ENCODE results near the gene C1orf35.

The C1orf35 gene

DNA sequence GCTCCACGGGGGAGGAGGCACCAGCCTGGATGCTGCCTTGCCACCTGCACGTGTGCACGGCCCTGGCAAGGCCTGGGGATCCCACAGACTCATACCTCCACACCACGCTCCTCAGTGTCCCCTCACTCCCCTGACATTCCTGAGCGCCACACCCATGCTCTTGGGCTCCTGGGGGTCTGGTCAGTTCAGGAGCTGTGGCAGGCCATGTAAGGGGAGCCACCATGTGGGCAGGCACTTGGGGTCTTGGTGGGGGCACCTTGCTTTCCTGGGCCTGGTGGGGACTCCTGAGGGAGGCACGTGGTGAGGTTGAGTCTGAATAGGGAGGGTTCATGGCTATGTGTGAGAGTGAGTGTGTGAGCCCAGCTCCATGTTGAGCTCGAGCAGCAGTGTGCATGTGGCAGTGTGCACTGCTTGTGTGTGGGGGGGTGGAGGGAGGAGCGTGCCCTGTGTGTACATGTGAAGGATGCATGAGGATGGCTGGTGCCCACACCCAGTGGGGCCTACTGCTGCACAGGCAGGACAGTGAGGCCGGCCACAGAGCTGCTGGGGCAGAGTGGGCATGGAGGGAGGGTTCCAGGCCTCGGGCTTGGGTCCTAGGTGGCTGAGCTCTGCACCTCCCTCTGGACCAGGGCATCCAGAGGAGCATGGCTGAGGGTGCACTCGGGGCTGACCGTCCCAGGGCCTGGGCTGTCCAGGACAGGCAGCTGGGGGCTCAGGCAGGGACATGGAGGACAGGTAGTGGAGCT is 48.2 kb upstream of the C1orf35 start:
- Histone ChIP-seq H3K27me3 (replicated peaks; ENCODE audit: insufficient read depth, low read length) (no peaks in the 10 kb centered on the region), H3K27ac (ENCODE audit: low read length) (no peak overlapping the region), H3K9me3 (replicated peaks; ENCODE audit: insufficient read depth, low read length) (no peaks in the 10 kb centered on the region), H3F3A (ENCODE audit: insufficient read depth, low read length) (no peaks in the 10 kb centered on the region), H3K9me2 (replicated peaks; ENCODE audit: insufficient read depth, low read length) (no peaks in the 10 kb centered on the region), H3K4me1 (ENCODE audit: low read length) (no peaks in the 10 kb centered on the region), H3K36me3 (replicated peaks; ENCODE audit: insufficient read depth, low read length) (no peaks in the 10 kb centered on the region; the same call in 1 of the 2 replicates), H2AFZ (ENCODE audit: low read length) (no peak overlapping the region), H3K4me3 (ENCODE audit: low read length) (no peak overlapping the region), H4K20me1 (ENCODE audit: insufficient read depth, low read length) (no peaks in the 10 kb centered on the region; the same call in 1 of the 2 replicates), H3K4me2 (ENCODE audit: low read depth, low read length) (no peak overlapping the region), H3K79me2 (ENCODE audit: low read length) (peaks cover 12% of the 10 kb centered on the region), H3K9ac (ENCODE audit: low read length) (no peak overlapping the region)
- DNase-seq: no peak
- TF ChIP-seq EZH2phosphoT487 (IDR thresholded peaks at IDR 0.05; ENCODE audit: low read length): no peak
- TF ChIP-seq, protein P1, sequence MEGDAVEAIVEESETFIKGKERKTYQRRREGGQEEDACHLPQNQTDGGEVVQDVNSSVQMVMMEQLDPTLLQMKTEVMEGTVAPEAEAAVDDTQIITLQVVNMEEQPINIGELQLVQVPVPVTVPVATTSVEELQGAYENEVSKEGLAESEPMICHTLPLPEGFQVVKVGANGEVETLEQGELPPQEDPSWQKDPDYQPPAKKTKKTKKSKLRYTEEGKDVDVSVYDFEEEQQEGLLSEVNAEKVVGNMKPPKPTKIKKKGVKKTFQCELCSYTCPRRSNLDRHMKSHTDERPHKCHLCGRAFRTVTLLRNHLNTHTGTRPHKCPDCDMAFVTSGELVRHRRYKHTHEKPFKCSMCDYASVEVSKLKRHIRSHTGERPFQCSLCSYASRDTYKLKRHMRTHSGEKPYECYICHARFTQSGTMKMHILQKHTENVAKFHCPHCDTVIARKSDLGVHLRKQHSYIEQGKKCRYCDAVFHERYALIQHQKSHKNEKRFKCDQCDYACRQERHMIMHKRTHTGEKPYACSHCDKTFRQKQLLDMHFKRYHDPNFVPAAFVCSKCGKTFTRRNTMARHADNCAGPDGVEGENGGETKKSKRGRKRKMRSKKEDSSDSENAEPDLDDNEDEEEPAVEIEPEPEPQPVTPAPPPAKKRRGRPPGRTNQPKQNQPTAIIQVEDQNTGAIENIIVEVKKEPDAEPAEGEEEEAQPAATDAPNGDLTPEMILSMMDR (IDR thresholded peaks at IDR 0.05; ENCODE audit: low read length): no peak
- TF ChIP-seq EZH2 (optimal IDR thresholded peaks at IDR 0.05; ENCODE audit: low read depth, low read length): no peak

DNA sequence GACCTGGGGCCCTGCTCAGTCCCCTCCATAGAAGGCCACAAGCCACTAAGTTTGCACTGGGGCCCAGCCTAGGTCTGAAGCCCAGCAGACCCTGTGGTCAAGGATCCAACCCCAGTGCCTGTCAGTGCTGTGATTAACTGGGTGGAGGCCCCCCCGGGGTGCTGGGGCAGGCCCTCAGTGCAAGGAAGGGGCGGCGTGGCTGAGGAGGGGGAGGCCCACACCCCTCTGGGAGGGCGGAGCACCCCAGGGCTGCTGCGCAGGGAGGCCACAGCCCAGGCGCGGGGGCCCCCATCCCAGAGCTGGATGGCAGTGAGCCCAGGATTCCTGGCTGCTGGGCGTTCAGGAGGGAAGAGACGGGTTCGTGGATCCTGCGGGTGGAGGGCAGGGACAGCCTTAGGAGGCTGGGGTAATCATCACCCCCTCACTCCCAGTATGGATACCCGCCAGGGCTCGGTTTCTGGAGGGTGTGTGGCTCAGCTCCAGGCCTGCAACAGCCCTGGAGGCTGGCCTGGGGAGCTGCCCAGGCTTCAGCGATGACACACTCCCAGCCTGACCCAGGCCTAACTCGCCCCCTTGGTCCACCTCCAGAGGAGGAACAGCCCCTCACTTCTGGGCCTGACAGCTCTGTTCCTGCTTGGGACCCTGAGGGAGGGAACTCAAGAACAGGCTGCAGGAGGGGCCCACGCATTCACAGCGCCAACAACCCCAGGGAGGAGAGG is 47.5 kb upstream of the C1orf35 start:
- Histone ChIP-seq H4K20me1 (ENCODE audit: insufficient read depth, low read length) (no peaks in the 10 kb centered on the region; the same call in 1 of the 2 replicates), H3K27ac (ENCODE audit: low read length) (no peak overlapping the region), H3K9ac (ENCODE audit: low read length) (no peak overlapping the region), H3K4me2 (ENCODE audit: low read depth, low read length) (no peak overlapping the region), H2AFZ (ENCODE audit: low read length) (no peak overlapping the region), H3K9me2 (replicated peaks; ENCODE audit: insufficient read depth, low read length) (no peaks in the 10 kb centered on the region), H3K79me2 (ENCODE audit: low read length) (peaks cover 20% of the 10 kb centered on the region), H3F3A (ENCODE audit: insufficient read depth, low read length) (no peaks in the 10 kb centered on the region), H3K36me3 (replicated peaks; ENCODE audit: insufficient read depth, low read length) (peaks cover 3% of the 10 kb centered on the region; the same call in 1 of the 2 replicates), H3K27me3 (replicated peaks; ENCODE audit: insufficient read depth, low read length) (no peaks in the 10 kb centered on the region), H3K9me3 (replicated peaks; ENCODE audit: insufficient read depth, low read length) (no peaks in the 10 kb centered on the region), H3K4me3 (ENCODE audit: low read length) (no peak overlapping the region), H3K4me1 (ENCODE audit: low read length) (no peaks in the 10 kb centered on the region)
- no peak for DNase-seq
- TF ChIP-seq EZH2 (optimal IDR thresholded peaks at IDR 0.05; ENCODE audit: low read depth, low read length) (no peak), EZH2phosphoT487 (IDR thresholded peaks at IDR 0.05; ENCODE audit: low read length) (no peak)
- TF ChIP-seq, protein P1 (IDR thresholded peaks at IDR 0.05; ENCODE audit: low read length): no peak

DNA sequence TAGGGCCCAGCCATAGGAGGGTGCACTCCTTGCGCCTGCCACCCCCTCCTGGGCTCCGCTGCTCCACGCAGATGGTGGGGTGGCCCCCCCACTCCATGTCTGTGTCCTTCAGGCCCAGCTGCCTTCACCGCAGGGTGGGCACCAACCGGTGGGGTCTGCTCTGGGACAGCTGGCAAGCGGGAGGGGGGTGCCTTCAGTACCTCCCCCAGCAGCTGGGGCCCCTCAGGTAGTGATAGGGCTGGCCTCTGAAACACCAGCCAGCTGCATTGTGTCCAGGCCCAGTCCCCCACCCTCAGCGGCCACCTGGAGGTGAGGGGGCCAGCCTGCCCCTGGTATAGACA is 47.0 kb upstream of the C1orf35 start:
- no peak overlapping the region for H3K4me3 ChIP-seq (ENCODE audit: low read length)
- no peak overlapping the region for H3K9ac ChIP-seq (ENCODE audit: low read length)
- no peak overlapping the region for H3K4me2 ChIP-seq (ENCODE audit: low read depth, low read length)
- no peak for TF ChIP-seq EZH2 (optimal IDR thresholded peaks at IDR 0.05; ENCODE audit: low read depth, low read length)
- TF ChIP-seq, protein P1 (IDR thresholded peaks at IDR 0.05; ENCODE audit: low read length): no peak
- TF ChIP-seq EZH2phosphoT487 (IDR thresholded peaks at IDR 0.05; ENCODE audit: low read length): no peak
- H2AFZ ChIP-seq (ENCODE audit: low read length): no peak overlapping the region
- H3K27me3 ChIP-seq (replicated peaks; ENCODE audit: insufficient read depth, low read length): no peaks in the 10 kb centered on the region
- H3K4me1 ChIP-seq (ENCODE audit: low read length): no peaks in the 10 kb centered on the region
- H3K27ac ChIP-seq (ENCODE audit: low read length): no peak overlapping the region
- no peaks in the 10 kb centered on the region for H3K9me3 ChIP-seq (replicated peaks; ENCODE audit: insufficient read depth, low read length)
- DNase-seq: no peak
- no peaks in the 10 kb centered on the region for H3K9me2 ChIP-seq (replicated peaks; ENCODE audit: insufficient read depth, low read length)
- H4K20me1 ChIP-seq (ENCODE audit: insufficient read depth, low read length): no peaks in the 10 kb centered on the region; the same call in 1 of the 2 replicates
- peaks cover 25% of the 10 kb centered on the region for H3K79me2 ChIP-seq (ENCODE audit: low read length)
- H3F3A ChIP-seq (ENCODE audit: insufficient read depth, low read length): no peaks in the 10 kb centered on the region
- H3K36me3 ChIP-seq (replicated peaks; ENCODE audit: insufficient read depth, low read length): peaks cover 6% of the 10 kb centered on the region; the same call in 1 of the 2 replicates
